ENCODE data around the gene LGALS3. TPM values are rescaled to one million over a fixed set of nuclear protein-coding genes. Genes with fewer than 3 reads are reported as not detected.
A peak's percentile ranks its signal among the peaks of the same experiment; 100 is the strongest.

Gene LGALS3
- total RNA-seq, 1 donor, result 368 TPM

DNA sequence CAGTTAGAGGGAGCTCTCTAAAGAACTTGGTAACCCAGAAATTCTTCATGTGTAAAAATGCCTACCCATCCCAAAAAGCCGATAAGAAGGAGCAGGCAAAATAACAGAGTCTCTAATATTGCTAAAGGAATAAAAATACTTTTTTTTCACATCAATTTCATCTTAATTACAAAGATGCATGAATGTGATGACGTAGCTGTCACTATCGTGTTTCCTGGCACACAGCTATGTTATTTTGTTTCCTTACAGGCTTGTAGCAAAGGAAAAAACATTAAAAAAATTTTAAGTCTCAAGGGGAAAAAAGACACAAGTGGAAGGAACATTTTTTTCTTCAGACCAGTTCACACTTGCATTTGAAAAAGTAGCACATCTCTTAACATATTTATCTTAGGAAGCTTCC lies 10.3 kb upstream of the LGALS3 start:
- H3K36me3 ChIP-seq (ENCODE audit: insufficient read depth, low read length), result no peaks in the 10 kb centered on the region
- peak overlapping the region; percentile 73 for H2AFZ ChIP-seq (ENCODE audit: low read length)
- DNase-seq (ENCODE audit: insufficient read length, low spot score, missing footprints), result no peak
- TF ChIP-seq CTCF (IDR thresholded peaks at IDR 0.05; ENCODE audit: extremely low read depth, low read depth, low read length), result no peak
- H3K9me3 ChIP-seq (ENCODE audit: low read depth, low read length), result no peaks in the 10 kb centered on the region
- H3K27ac ChIP-seq (ENCODE audit: low read depth, low read length), result peak overlapping the region; percentile 27
- H3K4me1 ChIP-seq (ENCODE audit: insufficient read depth, low read length), result peaks cover 20% of the 10 kb centered on the region
- H3K4me2 ChIP-seq (ENCODE audit: insufficient read depth, low read length), result no peak overlapping the region
- no peaks in the 10 kb centered on the region for H3K27me3 ChIP-seq (ENCODE audit: insufficient read depth, low read length)
- H3K79me2 ChIP-seq (ENCODE audit: insufficient read depth, low read length), result no peaks in the 10 kb centered on the region
- no peak overlapping the region for H3K4me3 ChIP-seq (ENCODE audit: insufficient read depth, low read length)
- no peaks in the 10 kb centered on the region for H4K20me1 ChIP-seq (ENCODE audit: insufficient read depth, low read length)

DNA sequence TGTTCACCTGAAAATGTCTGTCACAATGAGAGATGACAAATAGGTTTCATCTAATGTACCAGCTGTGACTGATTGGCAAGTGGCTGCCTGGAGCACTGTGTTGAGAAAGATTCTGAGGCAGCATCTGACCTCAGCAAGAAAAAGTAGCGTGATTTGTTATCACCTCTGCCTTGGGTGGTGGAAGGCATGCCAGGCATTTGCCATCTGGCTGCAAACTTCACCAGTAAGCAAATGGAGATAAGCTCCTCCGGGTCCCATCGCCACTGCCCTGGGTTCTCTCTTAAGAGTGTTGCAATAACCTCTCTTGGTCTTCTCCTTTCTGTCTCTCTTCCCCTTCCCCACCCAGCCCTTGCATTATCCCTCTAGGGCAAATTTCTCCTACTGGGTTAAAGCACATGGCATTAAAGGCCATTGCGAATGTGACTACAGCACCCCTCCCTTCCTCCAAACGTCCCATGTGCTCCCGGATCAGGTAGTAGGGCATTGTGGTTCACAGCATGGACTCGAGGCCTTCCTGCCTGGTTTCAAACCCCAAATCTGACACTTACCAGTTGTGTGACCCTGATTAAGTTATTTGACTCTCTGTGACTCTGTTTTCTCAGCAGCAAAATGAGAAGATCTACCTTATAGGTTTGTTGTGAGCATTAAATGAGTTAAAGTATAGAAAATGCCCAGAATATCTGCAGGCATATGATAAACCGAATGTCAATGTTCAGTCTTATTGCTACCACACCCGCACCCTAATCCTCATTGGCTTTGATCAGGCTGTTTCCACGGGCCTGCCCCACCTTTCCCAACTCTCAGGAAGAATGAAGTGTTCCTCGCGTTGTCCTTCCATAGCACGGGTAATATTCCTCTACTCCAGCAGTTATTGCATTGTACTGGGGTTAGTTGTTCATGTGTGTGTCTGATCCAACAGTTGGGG lies 8.2 kb upstream of the LGALS3 start:
- Histone ChIP-seq H3K27me3 (ENCODE audit: insufficient read depth, low read length) (no peaks in the 10 kb centered on the region), H3K4me1 (ENCODE audit: insufficient read depth, low read length) (peaks cover 20% of the 10 kb centered on the region), H3K4me2 (ENCODE audit: insufficient read depth, low read length) (no peak overlapping the region), H2AFZ (ENCODE audit: low read length) (no peak overlapping the region), H3K9me3 (ENCODE audit: low read depth, low read length) (no peaks in the 10 kb centered on the region), H3K27ac (ENCODE audit: low read depth, low read length) (no peak overlapping the region), H3K79me2 (ENCODE audit: insufficient read depth, low read length) (no peaks in the 10 kb centered on the region), H3K36me3 (ENCODE audit: insufficient read depth, low read length) (no peaks in the 10 kb centered on the region), H3K4me3 (ENCODE audit: insufficient read depth, low read length) (no peak overlapping the region), H4K20me1 (ENCODE audit: insufficient read depth, low read length) (no peaks in the 10 kb centered on the region)
- TF ChIP-seq CTCF (IDR thresholded peaks at IDR 0.05; ENCODE audit: extremely low read depth, low read depth, low read length), result no peak
- DNase-seq (ENCODE audit: insufficient read length, low spot score, missing footprints), result no peak

- H4K20me1 ChIP-seq (ENCODE audit: insufficient read depth, low read length), result no peaks in the 10 kb centered on the region
- no peak overlapping the region for H3K4me2 ChIP-seq (ENCODE audit: insufficient read depth, low read length)
- no peak overlapping the region for H3K4me3 ChIP-seq (ENCODE audit: insufficient read depth, low read length)
- no peaks in the 10 kb centered on the region for H3K27me3 ChIP-seq (ENCODE audit: insufficient read depth, low read length)
- H3K36me3 ChIP-seq (ENCODE audit: insufficient read depth, low read length), result no peaks in the 10 kb centered on the region
- no peak overlapping the region for H3K27ac ChIP-seq (ENCODE audit: low read depth, low read length)
- peaks cover 20% of the 10 kb centered on the region for H3K4me1 ChIP-seq (ENCODE audit: insufficient read depth, low read length)
- DNase-seq (ENCODE audit: insufficient read length, low spot score, missing footprints), result no peak
- TF ChIP-seq CTCF (IDR thresholded peaks at IDR 0.05; ENCODE audit: extremely low read depth, low read depth, low read length), result no peak
- no peak overlapping the region for H2AFZ ChIP-seq (ENCODE audit: low read length)
- H3K9me3 ChIP-seq (ENCODE audit: low read depth, low read length), result no peaks in the 10 kb centered on the region
- H3K79me2 ChIP-seq (ENCODE audit: insufficient read depth, low read length), result no peaks in the 10 kb centered on the region
Observed at GRCh38 chr14:55121628-55122439, 7.2 kb upstream of the LGALS3 start.
